ENCODE measurements around the gene GAGE1.

Gene GAGE1

DNA sequence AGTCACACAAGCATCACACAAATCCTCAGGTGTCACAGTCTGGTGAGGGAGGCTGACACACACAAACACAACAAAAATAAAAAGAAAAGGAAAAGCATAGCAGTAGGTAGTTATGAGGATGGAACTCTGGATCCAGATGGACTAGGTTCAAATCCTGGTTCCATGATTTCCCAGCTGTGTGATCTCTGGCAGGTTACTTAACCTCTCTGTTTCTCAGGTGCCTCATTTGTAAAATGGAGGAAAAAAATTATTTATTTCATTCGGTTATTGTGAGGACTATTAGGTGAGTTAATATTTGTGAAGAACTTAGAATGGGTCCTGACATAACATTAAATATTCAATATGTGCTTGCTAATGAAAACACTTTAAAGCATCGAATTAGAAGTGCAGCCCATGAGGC lies 19.8 kb downstream of the GAGE1 start:
- no peaks in the 10 kb centered on the region for H3K4me1 ChIP-seq (ENCODE audit: control insufficient read depth, insufficient read depth, low read length)
- H3K4me3 ChIP-seq (ENCODE audit: low read length), result no peak overlapping the region
- peaks cover 3% of the 10 kb centered on the region for H3K9me3 ChIP-seq (replicated peaks; ENCODE audit: low read length)
- no peak overlapping the region for H3K9ac ChIP-seq (ENCODE audit: low read depth, low read length)
- H3K27me3 ChIP-seq (ENCODE audit: control insufficient read depth, insufficient read depth, low read length), result no peaks in the 10 kb centered on the region
- no peak overlapping the region for H3K4me2 ChIP-seq (ENCODE audit: low read length)
- no peaks in the 10 kb centered on the region for H3K36me3 ChIP-seq (ENCODE audit: insufficient read depth, low read length)

DNA sequence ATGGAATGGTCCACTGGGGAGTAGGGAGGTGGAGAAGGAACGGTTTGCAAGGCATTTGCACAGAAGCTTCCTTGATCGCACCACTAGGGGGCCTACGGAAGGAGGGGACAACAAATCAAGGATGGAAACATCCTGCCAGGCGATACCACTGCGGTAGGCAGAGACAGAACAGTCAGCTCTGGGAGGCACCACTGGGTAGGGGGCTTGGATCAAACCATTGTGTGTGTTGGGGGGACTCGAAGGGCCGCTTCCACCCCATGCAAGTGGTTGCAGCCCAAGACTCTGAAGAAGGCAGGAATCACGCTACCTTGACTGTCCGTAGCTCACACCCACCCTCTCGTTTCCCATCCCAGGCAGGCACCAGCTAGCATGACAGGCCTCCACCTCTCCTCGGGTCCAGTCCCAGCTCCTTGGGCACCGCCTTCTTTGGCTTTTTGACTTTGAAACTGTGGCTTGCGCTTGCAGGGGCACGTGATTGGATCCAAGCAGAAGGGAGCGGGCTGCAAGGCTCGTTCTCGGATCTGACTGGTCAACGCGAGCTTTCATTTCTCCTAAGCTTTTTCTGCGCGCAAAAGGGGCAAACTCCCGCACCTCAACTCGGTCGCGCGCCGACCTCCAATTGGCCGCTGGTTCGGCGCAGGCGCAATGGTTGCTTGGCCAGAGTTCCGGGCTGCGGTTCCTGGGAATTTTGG lies 28.4 kb downstream of the GAGE1 start:
- Histone ChIP-seq H3K9me3 (replicated peaks; ENCODE audit: low read length) (peaks cover 5% of the 10 kb centered on the region), H3K36me3 (ENCODE audit: insufficient read depth, low read length) (no peaks in the 10 kb centered on the region), H3K27me3 (ENCODE audit: control insufficient read depth, insufficient read depth, low read length) (no peaks in the 10 kb centered on the region), H3K4me3 (ENCODE audit: low read length) (no peak overlapping the region), H3K4me1 (ENCODE audit: control insufficient read depth, insufficient read depth, low read length) (no peaks in the 10 kb centered on the region), H3K9ac (ENCODE audit: low read depth, low read length) (no peak overlapping the region), H3K4me2 (ENCODE audit: low read length) (no peak overlapping the region)

DNA sequence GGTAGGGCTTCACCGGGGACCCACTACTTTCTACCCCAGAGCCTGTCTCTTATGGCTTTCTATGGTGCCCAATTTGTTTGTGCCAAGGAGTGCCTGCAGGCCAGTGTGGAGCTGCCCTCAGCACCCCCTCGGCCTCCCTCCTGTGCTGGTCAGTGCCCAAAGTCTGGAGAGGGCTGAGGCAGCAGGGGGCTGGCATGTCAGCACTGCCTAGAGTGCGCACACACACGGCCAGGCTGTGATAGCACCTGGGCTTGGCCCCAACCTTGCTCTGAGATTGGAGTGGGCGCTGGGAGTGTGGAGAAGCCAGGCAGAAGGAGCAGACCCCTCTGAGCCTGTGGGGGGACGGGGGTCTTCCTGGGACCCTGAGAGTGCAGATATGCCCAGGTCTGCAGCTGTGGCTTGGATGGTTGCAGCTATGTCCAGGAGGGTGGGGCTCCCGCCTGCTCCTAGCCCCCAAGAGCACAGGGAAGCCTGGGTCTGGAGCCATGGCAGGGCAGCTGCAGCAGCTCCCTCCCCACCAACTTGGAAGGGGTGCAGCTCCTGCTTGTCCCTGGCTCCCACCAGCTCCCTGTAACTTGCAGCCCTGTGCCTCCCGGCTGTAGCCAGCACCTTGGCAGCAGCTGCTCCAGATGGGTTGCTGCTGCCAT lies 46.3 kb downstream of the GAGE1 start:
- Histone ChIP-seq H3K27me3 (ENCODE audit: control insufficient read depth, insufficient read depth, low read length) (no peaks in the 10 kb centered on the region), H3K36me3 (ENCODE audit: insufficient read depth, low read length) (no peaks in the 10 kb centered on the region), H3K4me2 (ENCODE audit: low read length) (no peak overlapping the region), H3K4me1 (ENCODE audit: control insufficient read depth, insufficient read depth, low read length) (no peaks in the 10 kb centered on the region), H3K9me3 (replicated peaks; ENCODE audit: low read length) (no peaks in the 10 kb centered on the region), H3K9ac (ENCODE audit: low read depth, low read length) (no peak overlapping the region), H3K4me3 (ENCODE audit: low read length) (no peak overlapping the region)

- H3K36me3 ChIP-seq (ENCODE audit: insufficient read depth, low read length), result no peaks in the 10 kb centered on the region
- no peak overlapping the region for H3K4me3 ChIP-seq (ENCODE audit: low read length)
- H3K4me2 ChIP-seq (ENCODE audit: low read length), result no peak overlapping the region
- H3K4me1 ChIP-seq (ENCODE audit: control insufficient read depth, insufficient read depth, low read length), result no peaks in the 10 kb centered on the region
- no peaks in the 10 kb centered on the region for H3K27me3 ChIP-seq (ENCODE audit: control insufficient read depth, insufficient read depth, low read length)
- H3K9me3 ChIP-seq (replicated peaks; ENCODE audit: low read length), result no peaks in the 10 kb centered on the region
- H3K9ac ChIP-seq (ENCODE audit: low read depth, low read length), result no peak overlapping the region
Measured at GRCh38 chrX:49656533-49656932, 57.7 kb downstream of the GAGE1 start.
